ENCODE data around the gene CCDC85A.

- TF ChIP-seq EZH2 (IDR thresholded peaks at IDR 0.05; ENCODE audit: low read depth, unreplicated experiment) (no peak), POLR2AphosphoS5 (IDR thresholded peaks at IDR 0.05; ENCODE audit: low read depth) (no peak), EZH2phosphoT487 (IDR thresholded peaks at IDR 0.05; ENCODE audit: unreplicated experiment) (no peak), ZNF114 (CRISPR knock-in tag; IDR thresholded peaks at IDR 0.05) (no peak), CTCF (conservative IDR thresholded peaks at IDR 0.05; ENCODE audit: low read depth in 2 of 2) (no peak), ZNF331 (CRISPR knock-in tag; IDR thresholded peaks at IDR 0.05; ENCODE audit: low read depth) (no peak), REST (IDR thresholded peaks at IDR 0.05; ENCODE audit: unreplicated experiment) (no peak), CREB1 (CRISPR knock-in tag; IDR thresholded peaks at IDR 0.05; ENCODE audit: low read depth) (no peak), ZNF462 (CRISPR knock-in tag; IDR thresholded peaks at IDR 0.05) (no peak)
These were observed 134.4 kb downstream of the CCDC85A start for GRCh38 chr2:56318147-56318546.

All from GM23338 (cell line).